Measurements from ENCODE around the gene SMIM11.
"Not testable (repeated sequence)": the region's sequence is repeated elsewhere in the genome, so short reads cannot be mapped to it uniquely, and the experiment has no call there.

SMIM11 gene

DNA sequence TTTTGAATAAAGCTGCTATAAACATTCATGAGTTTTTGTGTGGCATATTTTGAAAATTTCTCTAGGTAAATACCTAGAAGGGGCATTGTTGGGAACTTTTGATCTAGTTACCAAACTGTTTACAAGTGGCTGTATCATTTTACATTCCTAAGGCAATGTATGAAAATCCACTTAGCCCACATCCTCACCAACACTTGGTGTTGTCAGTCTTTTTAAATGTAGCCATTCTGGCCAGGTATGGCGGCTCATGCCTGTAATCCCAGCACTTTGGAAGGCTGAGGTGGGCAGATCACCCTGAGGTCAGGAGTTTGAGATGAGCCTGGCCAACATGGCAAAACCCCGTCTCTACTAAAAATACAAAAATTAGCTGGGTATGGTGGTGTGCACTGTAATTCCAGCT lies 17.4 kb upstream of the SMIM11 start:
- no peak for DNase-seq

DNA sequence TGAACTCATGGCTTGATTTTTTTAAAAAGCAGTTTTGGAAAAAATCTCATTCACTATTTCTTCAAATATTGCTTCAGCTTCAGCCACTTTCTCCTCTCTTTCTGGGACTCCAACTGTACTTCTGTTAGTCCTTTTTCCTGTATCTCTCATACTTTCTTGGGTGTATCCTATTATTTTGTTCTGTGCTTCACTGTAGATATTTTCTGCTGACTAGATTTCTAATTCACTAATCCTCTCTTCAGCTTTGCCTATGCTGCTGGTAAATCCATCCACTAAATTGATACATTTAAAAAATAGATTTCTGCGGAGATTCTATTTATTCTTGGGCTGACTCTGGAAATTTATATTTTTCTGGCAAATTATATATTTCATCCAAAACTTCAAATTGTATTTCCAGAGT lies 16.4 kb upstream of the SMIM11 start:
- DNase-seq, result no peak

DNA sequence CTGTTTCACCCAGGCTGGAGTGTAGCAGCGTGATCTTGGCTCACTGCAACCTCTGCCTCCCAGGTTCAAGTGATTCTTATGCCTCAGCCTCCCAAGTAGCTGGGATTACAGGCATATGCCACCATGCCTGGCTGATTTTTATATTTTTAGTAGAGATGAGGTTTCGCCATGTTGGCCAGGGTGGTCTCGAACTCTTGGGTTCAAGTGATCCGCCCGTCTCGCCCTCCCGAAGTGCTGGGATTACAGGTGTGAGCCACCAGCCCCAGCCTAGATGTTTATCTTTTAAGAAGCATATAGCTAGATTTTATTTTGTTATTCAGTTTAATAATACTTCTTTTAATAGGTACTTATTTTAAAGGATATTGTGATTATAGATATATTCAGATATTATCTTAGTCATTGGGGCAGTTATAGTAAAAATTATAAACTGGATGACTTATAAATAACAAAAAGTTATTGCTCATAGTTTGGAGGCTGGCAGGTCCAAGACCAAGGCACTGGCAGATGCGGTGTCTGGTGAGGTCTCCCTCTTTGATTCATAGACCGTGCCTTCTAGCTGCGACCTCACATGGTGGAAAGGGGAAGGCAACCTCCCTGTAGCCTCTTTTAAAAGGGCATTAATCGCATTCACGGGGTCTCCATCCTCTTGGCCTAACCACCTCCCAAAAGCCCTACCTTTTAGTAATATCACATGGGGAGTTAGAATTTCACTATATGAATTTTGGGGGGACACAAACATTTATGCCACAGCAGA lies 14.6 kb upstream of the SMIM11 start:
- DNase-seq, result no peak

DNA sequence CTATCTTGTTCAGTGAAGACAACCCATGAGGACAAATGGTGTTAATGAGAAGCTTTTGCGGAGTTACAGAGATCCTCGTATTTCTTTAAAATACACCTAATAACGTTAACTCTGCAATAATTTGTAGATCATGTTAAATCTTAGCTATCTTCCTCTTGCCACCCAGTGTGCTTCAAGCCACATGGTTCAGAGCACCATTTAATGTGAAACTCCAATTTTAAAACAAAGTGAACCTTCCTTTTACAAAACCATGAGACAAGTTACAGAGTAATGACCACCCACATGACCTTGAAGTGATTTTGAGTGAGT lies 13.2 kb upstream of the SMIM11 start:
- no peak for DNase-seq

DNA sequence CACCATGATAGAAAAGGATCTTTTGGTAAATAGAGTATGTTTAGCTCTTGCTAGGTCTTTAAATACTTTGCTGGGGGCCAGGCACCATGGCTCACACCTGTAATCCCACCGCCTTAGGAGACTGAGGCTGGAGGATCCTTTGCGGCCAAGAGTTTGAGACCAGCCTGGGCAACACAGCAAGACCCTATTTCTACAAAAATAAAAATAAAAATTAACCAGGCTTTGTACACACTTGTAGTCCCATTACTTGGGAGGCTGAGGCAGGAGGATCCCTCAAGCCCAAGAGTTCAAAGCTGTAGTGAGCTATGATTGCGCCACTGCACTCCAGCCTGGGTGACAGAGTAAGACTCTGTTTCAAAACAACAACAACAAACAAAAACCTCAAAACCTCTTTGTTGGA lies 12.6 kb upstream of the SMIM11 start:
- DNase-seq, result no peak

DNA sequence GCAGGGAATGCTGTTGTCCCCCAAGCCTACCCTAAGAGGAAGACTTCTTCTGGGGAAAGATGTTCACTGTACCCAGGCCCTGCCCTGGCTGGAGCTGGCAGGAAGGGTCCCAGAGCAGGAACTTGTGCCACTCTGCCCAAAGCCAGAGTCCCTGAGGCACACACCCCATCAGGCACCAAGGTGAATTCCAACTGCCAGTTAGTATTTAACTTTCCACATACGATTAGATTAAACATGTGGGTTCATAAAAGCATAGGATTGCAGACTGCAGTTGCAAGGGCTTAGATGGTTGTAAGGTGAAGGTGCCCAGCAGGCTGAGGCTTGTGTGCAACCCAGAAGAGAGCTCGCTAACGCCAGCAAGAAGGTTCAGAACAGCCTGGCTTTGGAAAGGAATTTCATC lies 11.6 kb upstream of the SMIM11 start, which contains the start of gene KCNE2:
KCNE2 (plus strand) TSS at position 274 of the 400 bp plus-strand sequence. CDS start 6,473 bp downstream, outside the sequence.
- no peak for DNase-seq

DNA sequence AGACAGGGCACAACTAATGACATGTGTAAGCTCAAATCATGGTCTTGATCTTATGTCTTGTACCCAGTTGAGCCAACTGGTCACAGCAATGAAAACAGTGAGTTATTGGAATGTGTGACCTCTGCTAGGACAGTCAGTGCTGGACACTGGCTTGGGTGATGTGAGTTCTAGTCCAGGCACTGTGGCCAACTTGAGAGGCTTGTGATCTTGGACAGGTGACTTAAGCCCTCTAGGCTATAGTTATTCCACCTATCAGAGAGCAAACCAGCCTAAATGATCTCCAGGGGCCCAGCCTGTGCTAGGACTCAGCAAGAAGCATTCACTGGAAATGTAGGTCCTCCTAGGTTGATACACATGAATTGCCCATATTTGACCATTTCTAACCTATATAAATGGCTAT lies 10.4 kb upstream of the SMIM11 start:
- no peak for DNase-seq

DNA sequence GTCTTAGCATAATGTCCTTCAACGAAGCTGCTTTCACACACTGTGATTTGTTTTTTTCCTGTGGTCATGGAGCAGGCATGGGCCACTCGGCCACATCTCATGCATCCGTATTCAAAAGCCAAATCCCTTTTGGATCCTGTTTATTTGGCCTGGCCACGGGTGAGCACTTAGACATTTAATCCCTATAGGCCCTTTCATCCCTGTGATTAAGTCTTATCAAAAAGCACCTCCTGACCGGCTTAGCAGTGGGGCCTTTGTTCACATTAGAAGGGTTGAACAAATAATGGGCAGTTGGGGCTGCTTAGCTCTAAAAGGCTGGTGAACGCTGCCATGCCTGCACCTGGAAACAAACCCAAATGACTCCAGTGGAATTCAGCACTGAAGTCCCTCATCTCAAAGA lies 9.5 kb upstream of the SMIM11 start:
- DNase-seq, result no peak

DNA sequence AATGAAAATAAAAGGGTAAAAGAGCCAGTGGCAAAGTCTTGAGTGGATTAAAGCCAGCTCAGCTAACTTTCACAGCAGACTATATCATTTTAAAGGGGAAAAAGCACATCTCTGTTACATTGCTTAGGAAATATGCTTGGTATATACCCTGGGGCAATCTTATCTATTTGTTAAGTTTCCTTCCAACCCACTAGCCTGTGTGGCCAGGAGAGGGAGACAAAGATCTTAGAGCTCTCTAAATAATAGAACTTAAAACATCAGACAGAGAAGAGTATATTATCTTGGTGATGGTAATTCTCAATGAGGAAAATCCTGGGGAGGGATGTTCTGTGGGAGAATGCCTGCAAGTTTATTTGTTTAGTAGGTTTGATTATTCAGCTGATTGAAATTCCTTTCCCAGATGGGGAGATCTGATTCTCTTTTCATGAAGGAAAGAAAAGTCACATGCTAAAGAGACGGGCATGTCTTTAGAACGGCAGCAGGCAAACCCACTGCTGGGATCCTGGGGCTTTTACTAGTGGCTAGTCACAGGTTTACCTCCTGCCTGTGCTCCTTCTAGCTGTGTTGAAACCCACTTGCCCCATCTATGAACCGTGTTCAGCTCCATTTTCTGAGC lies 7.9 kb upstream of the SMIM11 start:
- DNase-seq, result peak; percentile 40

DNA sequence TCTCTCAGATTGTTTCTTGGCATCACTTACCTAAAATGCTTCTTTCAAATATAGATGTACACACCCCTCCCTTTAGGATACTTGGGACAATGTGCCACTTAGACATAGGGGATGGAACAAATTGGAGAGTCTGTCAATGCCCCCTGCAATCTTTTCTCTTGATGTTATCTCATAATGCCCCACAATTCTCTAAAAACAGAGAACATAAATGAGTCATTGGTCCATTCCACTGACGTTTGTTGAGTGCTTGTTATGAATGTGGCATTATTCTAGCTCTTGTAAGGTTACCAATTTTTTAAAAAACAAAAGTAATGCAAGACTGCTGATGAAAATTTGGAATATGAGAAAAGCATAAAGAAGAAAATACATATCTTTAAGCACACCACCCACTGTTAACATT lies 5.6 kb upstream of the SMIM11 start:
- DNase-seq, result no peak

DNA sequence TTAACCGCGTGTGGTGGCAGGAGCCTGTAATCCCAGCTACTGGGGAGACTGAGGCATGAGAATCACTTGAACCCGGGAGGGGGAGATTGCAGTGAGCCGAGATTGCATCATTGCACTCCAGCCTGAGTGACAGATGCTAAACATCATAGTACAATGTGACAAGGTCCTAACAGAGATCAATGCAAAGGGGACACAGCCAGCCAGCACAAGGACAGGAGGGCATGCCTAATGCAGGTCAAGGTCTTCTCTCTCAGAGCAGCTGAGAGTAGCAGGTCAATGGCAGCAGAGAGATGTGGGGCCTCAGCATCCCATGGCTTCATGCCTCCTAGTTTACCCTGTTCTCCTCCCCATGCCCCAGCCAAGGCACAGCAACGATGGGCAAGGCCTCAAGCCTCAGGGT lies 3.0 kb upstream of the SMIM11 start:
- no peak for DNase-seq

DNA sequence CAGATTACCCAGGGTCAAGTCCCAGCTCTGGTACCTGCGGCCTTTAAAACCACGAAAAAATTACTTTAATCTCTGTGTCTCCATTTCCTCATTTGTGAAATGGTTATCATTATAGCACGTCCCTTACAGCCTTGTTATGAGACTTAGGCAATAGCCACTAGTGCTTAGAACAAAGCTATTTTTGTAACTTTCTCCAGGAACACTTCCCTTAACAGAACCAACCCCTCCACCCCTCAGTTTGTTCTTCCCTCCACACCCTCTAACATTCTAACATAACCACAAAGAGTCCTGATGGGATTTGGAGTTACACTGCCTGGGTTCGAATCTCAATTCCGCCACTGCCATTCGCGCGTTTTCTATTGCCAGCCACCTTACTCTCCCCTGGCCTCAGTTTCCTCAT lies 845 bp upstream of the SMIM11 start:
- not testable (repeated sequence) for DNase-seq

DNA sequence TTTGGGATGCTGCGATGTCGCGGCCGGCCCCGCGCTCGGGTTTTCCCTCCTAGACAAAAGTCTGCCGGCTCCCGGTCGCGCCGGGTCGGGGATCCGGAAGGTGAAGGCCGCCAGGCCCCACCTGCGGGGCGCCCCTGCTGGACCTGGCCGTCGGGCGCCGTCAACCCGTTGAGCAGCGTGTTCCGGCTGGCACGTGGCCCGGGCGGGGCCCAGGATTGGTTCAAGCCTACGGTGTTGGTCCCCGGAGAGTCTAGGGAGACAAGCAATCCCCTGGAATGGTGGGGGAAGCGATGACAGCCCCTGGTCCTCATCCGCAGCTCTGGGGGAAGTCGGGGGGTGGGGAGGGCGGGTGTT lies 289 bp downstream of the SMIM11 start:
- not testable (repeated sequence) for DNase-seq

DNA sequence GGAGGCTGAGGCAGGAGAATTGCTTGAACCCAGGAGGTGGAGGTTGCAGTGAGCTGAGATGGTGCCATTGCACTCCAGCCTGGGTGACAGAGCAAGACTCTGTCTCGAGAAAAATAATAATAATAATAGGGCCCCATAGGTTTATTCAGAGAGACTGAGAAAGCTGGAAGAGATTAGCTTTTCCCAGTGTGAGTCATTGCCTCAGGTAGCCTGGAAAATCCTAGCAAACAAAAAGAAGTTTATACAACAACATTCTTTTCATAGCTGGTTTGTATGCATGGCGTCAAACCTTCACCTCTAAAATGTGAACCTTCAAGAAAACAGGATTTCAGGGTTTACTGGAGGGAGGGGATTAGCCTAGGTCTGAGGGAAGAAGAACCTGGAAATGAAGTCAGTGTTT lies 7.8 kb downstream of the SMIM11 start:
- DNase-seq, result not testable (repeated sequence)

DNA sequence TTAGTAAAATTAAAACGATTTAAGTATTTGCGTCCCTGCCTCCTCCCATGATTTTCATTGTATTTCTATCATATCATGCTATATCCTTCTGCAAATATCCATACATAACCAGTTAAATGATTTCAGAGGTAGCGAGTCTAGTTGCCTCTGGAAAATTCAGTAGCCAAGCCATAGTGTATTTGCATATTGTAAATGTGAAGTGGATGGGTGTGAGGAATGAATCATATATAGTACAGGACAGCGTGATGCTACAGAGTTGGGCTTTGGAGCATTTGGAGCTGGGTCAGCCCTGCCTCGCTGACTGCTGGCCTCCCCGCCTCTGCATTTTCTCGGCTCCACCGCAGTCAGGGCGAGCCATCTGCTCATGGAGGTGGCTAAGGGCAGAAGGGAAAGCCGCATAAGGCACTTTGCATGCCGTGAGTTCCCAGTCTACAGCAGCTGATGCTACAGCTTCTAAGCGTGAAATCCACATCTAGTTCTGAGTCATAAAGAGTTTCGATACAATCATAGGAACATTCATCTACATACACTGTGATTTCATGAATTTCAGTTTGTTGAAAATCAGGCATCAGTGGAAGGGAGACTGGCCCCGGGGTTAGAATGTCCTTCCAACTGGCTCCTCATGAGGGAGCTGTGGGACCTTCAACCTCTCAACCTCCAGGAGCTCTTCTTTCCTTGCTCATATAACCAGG lies 8.6 kb downstream of the SMIM11 start:
- not testable (repeated sequence) for DNase-seq

DNA sequence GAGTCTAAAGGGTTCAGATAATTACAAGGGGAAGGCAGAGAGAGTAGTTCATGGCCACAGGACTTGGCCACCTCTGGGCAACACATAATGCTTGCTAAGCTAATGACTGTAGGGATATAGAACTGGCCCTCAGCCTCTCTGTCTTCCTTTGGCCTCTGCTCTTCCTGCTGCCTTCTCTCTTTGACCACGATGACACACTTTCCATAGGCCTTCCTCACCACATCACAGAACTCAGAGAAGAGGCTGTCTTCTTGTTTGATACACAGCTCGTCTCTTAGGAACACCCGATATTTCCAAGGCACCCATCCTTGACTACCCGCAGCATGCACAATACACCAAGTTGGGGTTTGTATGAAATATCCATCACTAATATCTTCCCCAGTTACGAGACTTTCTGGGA lies 25.2 kb downstream of the SMIM11 start:
- not testable (repeated sequence) for DNase-seq

DNA sequence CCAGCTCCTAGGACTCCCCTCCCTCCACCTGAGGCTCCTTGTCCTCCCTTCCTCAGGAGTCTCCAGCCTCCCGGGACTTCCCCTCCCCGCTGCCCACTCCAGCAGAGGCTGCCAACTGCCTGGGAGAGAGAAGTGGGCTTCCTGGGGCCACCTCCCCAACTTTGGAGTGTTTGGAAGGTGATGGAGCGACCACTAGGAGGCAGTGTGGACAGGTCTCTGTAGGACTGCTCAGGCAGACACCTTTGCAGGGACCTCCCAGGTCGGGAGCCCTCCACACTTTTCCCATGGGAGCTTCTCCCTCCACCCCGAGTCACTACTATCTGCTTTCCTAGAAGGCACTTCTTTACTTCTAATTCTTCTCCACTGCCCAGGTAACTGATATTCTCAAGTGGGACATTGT lies 29.4 kb downstream of the SMIM11 start:
- DNase-seq, result not testable (repeated sequence)

DNA sequence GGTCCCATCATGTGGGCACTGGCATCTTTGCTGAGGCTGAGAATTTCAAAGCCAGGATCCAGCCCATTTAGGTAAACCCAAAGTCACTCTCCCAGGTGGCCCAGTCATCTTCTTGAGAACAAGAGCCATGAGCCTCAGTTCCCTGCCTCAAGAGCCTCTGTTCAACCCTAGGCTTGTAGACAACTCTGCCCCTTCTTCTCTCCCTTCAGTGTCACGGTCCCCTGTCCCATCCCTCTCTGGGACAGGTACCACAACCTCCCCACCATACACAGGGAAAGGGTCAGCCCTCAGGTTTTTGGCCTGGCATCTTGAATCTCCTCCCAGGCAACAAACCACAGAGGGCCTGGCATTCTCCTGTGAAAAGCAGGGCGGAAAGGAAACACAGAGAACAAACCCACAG lies 30.4 kb downstream of the SMIM11 start:
- DNase-seq, result not testable (repeated sequence)

DNA sequence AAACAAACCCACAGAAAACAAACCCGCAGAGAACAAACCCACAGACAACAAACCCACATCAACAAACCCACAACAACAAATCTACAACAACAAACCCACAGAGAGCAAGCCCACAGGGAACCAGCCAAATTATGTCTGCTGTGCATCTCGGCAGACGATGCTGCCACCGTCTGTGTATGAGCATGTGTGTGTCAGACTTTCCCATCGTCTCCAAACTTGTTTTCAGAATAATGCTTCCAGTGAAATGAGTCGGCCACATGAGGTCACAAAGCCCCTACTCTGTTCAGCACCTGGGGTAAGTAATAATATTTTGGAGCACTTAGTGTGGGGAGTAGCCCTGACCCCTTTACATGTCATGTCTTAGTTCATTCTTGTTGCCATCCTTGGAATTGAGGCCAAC lies 30.8 kb downstream of the SMIM11 start:
- not testable (repeated sequence) for DNase-seq

DNA sequence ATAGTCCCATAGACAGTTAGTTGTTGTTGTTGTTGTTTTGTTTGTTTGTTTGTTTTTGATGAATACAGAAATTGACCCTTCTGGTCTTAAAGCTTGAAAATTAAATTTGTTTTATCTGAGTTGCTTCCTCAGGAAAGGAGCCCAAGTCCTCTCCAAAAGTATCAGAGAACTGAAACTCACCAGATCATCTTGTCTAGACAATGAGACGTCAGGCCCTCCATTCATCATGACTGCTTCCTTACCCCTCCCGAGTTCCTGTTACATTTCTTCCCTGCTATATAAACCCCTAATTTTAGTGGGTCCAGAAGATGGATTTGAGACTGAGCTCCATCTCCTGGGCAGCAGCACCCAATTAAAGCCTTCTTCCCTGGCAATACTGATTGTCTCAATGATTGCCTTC lies 31.4 kb downstream of the SMIM11 start:
- DNase-seq, result not testable (repeated sequence)

DNA sequence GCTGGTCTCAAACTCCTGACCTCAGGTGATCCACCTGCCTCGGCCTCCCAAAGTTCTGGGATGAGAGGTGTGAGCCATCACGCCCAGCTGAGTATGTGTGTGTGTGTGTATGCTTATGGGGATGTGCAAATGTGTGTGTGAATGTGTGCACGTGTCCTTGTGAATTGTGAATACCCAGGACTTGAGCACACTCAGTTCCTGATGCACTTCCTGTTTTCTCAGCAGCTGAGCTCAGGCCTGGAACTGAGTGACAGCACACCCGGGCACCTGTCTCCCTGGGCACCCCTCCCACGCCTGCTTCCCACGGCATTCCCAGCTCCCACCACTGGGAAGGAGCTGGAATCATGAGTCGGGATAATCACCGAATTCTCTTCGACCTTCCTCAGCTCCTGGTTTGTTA lies 32.0 kb downstream of the SMIM11 start:
- DNase-seq, result not testable (repeated sequence)

DNA sequence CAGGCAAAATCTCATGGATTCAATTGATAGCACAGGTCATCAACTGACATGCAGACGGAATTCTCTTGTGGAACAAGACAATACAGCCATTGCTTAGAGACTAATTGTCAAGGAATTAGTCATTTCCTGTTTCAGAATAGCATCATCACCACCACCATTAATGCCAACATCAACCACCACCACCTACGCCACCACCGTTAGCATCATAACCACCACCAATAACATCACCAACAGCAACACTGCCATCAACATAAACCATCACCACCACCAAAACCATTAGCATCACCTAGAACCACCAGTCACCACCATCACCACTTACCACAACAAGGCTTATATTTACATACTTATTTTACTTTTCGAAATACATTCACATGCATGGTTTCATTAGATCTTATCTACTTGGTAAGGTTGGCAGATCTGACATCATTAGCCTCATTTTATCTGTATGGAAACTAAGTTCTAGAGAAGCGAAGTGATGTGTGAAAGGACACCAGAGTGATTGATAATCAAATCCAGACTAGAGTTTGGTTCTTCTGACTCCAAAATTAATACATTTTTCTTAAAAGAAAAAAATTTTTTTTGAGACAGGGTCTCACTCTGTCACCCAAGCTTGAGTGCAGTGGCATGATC lies 42.3 kb downstream of the SMIM11 start:
- not testable (repeated sequence) for DNase-seq

DNA sequence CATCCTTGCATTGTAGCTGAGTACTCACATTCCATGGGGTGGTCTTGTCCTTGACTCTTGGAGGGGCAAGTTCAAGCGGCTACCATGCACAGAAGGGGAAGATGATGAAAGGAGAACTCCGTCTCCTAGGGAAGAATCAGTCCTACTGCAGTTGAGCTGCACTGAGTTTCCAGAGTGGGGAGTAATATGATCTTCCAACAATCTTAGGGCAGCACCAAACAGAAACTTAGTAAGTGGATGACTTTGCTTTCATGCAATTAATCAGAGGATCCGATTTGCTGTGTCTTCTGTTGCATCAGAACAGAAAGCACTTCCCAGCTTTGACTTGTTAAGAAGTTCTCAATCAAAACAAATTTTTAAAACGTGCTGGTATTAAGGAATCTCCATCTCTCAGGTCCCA lies 48.5 kb downstream of the SMIM11 start, which contains the start of gene SMIM34:
SMIM34 (minus strand) TSS at position 147 of the 400 bp plus-strand sequence; CDS start at position 35, 112 bp downstream.
- not testable (repeated sequence) for DNase-seq

DNA sequence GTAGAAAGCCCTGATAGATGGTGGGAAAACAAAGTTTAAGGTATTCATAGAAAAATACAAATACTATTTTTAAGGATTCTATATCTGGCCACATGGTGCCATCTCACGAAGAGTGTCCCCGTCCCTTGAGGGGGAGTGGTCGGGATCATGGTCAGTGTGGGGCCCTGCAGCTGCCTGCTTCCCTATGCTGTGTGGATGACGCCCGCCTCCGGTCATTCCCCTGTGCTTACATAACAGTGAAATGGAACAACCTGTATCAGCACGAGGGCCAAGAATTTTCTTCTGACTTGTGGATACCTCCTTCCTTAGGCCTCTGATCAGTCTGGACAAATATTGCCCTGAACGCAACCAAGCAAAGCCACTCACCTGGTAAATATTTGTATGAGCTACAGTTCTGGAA lies 52.0 kb downstream of the SMIM11 start:
- DNase-seq, result not testable (repeated sequence)
